ENCODE data around the gene EGFR.

The EGFR gene

DNA sequence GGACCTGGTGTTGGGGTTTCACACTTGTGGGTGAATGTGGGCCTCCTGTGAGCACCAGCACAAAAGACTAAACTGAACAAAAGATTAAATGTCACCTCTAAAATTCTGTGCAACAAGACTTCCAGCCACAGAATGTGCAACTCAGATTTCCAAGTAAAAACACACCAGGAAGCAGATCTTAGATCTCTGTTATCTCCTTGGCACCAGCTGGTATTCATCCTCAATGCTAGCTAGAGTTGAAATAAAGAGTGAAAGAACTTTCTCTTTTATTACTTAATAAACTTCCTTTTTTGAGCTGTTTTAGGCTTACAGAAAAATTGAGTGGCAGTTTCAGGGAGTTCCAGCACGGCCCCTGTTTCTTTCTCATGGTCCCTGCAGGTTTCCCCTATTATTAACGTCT lies 40.2 kb downstream of the EGFR start:
- Histone ChIP-seq H3K4me1 (ENCODE audit: insufficient read depth, low read length, poor library complexity, severe bottlenecking) (no peaks in the 10 kb centered on the region), H3F3A (ENCODE audit: low read depth) (no peaks in the 10 kb centered on the region), H3K9me2 (replicated peaks; ENCODE audit: low read depth, low read length) (no peaks in the 10 kb centered on the region), H4K20me1 (ENCODE audit: insufficient read depth, low read length, poor library complexity, severe bottlenecking) (no peaks in the 10 kb centered on the region), H3K79me2 (ENCODE audit: insufficient read depth, low read length) (no peaks in the 10 kb centered on the region), H3K9ac (ENCODE audit: low read depth, low read length, poor library complexity, severe bottlenecking) (no peak overlapping the region), H3K4me3 (ENCODE audit: low read length, poor library complexity, severe bottlenecking) (no peak overlapping the region), H3K4me2 (ENCODE audit: low read depth, low read length, poor library complexity, severe bottlenecking) (no peak overlapping the region), H3K27me3 (ENCODE audit: insufficient read depth, low read length, poor library complexity, severe bottlenecking) (no peaks in the 10 kb centered on the region), H3K36me3 (ENCODE audit: insufficient read depth, low read length) (no peaks in the 10 kb centered on the region), H3K9me3 (ENCODE audit: insufficient read depth, low read depth, low read length) (peaks cover 8% of the 10 kb centered on the region; the same call in 1 of the 2 replicates), H2AFZ (ENCODE audit: low read length) (no peak overlapping the region)
- TF ChIP-seq EZH2phosphoT487 (IDR thresholded peaks at IDR 0.05; ENCODE audit: borderline replicate concordance): no peak
- no peak for TF ChIP-seq CTCF (conservative IDR thresholded peaks at IDR 0.05; ENCODE audit: low read length)

GRCh38 chr7:55060085-55060484 lies 41.3 kb downstream of the EGFR start:
- Histone ChIP-seq H3K4me2 (ENCODE audit: low read depth, low read length, poor library complexity, severe bottlenecking) (no peak overlapping the region), H3K9me3 (ENCODE audit: insufficient read depth, low read depth, low read length) (peaks cover 8% of the 10 kb centered on the region; the same call in 1 of the 2 replicates), H3K9ac (ENCODE audit: low read depth, low read length, poor library complexity, severe bottlenecking) (no peak overlapping the region), H2AFZ (ENCODE audit: low read length) (no peak overlapping the region), H3F3A (ENCODE audit: low read depth) (no peaks in the 10 kb centered on the region), H3K36me3 (ENCODE audit: insufficient read depth, low read length) (no peaks in the 10 kb centered on the region), H3K9me2 (replicated peaks; ENCODE audit: low read depth, low read length) (no peaks in the 10 kb centered on the region), H3K79me2 (ENCODE audit: insufficient read depth, low read length) (no peaks in the 10 kb centered on the region), H4K20me1 (ENCODE audit: insufficient read depth, low read length, poor library complexity, severe bottlenecking) (no peaks in the 10 kb centered on the region), H3K4me1 (ENCODE audit: insufficient read depth, low read length, poor library complexity, severe bottlenecking) (no peaks in the 10 kb centered on the region), H3K27me3 (ENCODE audit: insufficient read depth, low read length, poor library complexity, severe bottlenecking) (no peaks in the 10 kb centered on the region), H3K4me3 (ENCODE audit: low read length, poor library complexity, severe bottlenecking) (no peak overlapping the region)
- TF ChIP-seq CTCF (conservative IDR thresholded peaks at IDR 0.05; ENCODE audit: low read length): no peak

DNA sequence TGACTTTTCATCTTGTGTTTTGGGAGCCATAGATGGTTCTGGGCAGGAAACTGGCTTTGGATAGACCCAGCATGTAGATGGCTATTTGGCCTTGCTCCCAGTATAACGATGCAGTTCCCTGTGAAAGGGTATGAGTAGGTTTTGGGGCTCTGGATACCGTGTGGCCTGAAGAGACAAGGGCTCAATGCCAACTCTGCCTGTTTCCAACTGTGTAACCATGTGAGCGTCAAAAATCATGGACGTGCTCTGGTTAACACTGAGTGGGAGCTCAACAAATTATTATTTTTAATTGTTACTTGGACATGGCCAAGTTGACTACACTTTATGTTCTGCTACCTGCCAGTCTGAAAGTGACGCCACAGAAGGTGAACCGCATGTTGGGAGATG lies 41.8 kb downstream of the EGFR start:
- Histone ChIP-seq H3K4me2 (ENCODE audit: low read depth, low read length, poor library complexity, severe bottlenecking) (no peak overlapping the region), H3K9me3 (ENCODE audit: insufficient read depth, low read depth, low read length) (peaks cover 8% of the 10 kb centered on the region; the same call in 1 of the 2 replicates), H3K9ac (ENCODE audit: low read depth, low read length, poor library complexity, severe bottlenecking) (no peak overlapping the region), H2AFZ (ENCODE audit: low read length) (no peak overlapping the region), H3K36me3 (ENCODE audit: insufficient read depth, low read length) (no peaks in the 10 kb centered on the region), H3K4me3 (ENCODE audit: low read length, poor library complexity, severe bottlenecking) (no peak overlapping the region), H3K27me3 (ENCODE audit: insufficient read depth, low read length, poor library complexity, severe bottlenecking) (no peaks in the 10 kb centered on the region), H3K9me2 (replicated peaks; ENCODE audit: low read depth, low read length) (no peaks in the 10 kb centered on the region), H3F3A (ENCODE audit: low read depth) (no peaks in the 10 kb centered on the region), H3K79me2 (ENCODE audit: insufficient read depth, low read length) (no peaks in the 10 kb centered on the region), H3K4me1 (ENCODE audit: insufficient read depth, low read length, poor library complexity, severe bottlenecking) (no peaks in the 10 kb centered on the region), H4K20me1 (ENCODE audit: insufficient read depth, low read length, poor library complexity, severe bottlenecking) (no peaks in the 10 kb centered on the region)
- TF ChIP-seq CTCF (conservative IDR thresholded peaks at IDR 0.05; ENCODE audit: low read length): no peak
- TF ChIP-seq EZH2phosphoT487 (IDR thresholded peaks at IDR 0.05; ENCODE audit: borderline replicate concordance): no peak

Measured in Loucy (cell line).